ENCODE measurements around the gene TMCO1. TPM values are rescaled to one million over a fixed set of nuclear protein-coding genes. Genes with fewer than 3 reads are reported as not detected.
A peak's percentile ranks its signal among the peaks of the same experiment; 100 is the strongest.

TMCO1 gene
- total RNA-seq, 3 donors from 2014 or later (not counting 1 experiment from before 2014, with no cell fraction given), result 45.4 to 52.6 (median 47.6) TPM

GRCh38 chr1:165698761-165699052, 70.0 kb downstream of the TMCO1 start:
- no peaks in the 10 kb centered on the region for H3K9me3 ChIP-seq (ENCODE audit: control insufficient read depth, insufficient read depth, low read length)
- ATAC-seq, result no peak

DNA sequence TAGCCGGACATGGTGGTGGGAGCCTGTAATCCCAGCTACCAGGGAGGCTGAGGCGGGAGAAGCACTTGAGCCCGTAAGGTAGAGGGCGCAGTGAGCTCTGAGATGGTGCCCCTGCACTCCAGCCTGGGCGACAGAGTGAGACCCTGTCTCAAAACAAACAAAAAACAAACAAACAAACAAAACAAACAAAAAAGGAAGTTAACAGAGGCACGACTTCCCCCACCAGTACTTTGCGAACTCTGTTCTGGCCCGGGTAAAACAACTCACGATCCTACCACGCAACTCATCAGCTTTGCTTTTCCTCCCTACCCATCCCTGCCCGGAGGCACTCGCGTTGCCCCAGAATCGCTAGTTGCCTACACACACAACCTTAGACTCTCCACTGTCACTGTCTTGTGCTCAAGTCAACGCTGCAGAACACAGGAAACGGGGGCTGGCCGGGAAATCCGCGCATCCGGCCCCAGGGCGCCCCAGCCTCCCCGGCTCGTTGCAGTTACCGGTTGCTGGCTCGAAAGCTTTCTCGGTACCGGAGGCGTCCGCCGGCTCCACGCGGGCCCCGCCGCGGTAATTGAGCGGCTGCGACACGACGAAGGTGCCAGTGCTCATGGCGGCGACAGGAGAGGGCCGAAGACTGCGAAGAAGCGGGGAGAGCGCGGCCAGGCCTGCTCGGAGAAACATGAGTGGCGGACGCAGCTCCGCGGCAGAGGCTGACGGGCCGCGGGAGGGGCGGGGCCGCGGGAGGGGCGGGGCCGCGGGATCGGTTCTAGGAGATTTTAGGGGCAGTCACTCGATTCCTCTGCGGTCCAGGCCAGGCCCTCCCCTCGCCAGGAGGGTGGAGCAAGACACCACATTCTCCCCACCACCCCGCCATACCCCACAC, 70.5 kb downstream of the TMCO1 start, which contains the start of gene ALDH9A1:
Gene ALDH9A1, minus strand, starts transcription at position 682 of the 880 bp plus-strand sequence. Its CDS starts 4 bp downstream, at position 678.
- Histone ChIP-seq H3K36me3 (ENCODE audit: control insufficient read depth, insufficient read depth, low read length) (no peaks in the 10 kb centered on the region), H3K27ac (ENCODE audit: low read length) (peak within 1 kb of the TSS; percentile 84), H3K27me3 (ENCODE audit: control insufficient read depth, insufficient read depth, low read length) (no peaks in the 10 kb centered on the region), H3K4me1 (ENCODE audit: control insufficient read depth, insufficient read depth, low read length) (peaks cover 10% of the 10 kb centered on the region), H3K4me3 (ENCODE audit: low read length) (peak within 1 kb of the TSS; percentile 70), H3K9me3 (ENCODE audit: control insufficient read depth, insufficient read depth, low read length) (no peaks in the 10 kb centered on the region)
- Mint-ChIP-seq H3K4me1 (peaks cover 21 to 25% of the 10 kb centered on the region in 2 donors), H3K4me3 (peak within 1 kb of the TSS; percentile 93), H3K27ac (peak within 1 kb of the TSS; percentile 97 to 100), H3K27me3 (ENCODE audit: low read depth in 2 of 2) (no peaks in the 10 kb centered on the region), H3K36me3 (no peaks in the 10 kb centered on the region), H3K9me3 (no peaks in the 10 kb centered on the region)
- WGBS (ENCODE audit: insufficient coverage), result under 1% methylated on average over 65 of the region's 65 CpGs
- TF ChIP-seq CTCF (IDR thresholded peaks at IDR 0.05), result no peak
- DNase-seq (peak; percentile 81 to 87), ATAC-seq (peak; percentile 88 to 95 (median 90))
- intact Hi-C loops (cut with micrococcal nuclease), result loop anchor here (1.0 to 5.0 kb wide), 4 partner anchors 67 to 214 kb away; partner anchors contain the start of genes MGST3 and TMCO1

More at GRCh38 chr1:165698761-165699052, 70.0 kb downstream of the TMCO1 start:
- Histone ChIP-seq H3K4me1 (ENCODE audit: control insufficient read depth, insufficient read depth, low read length) (peaks cover 10% of the 10 kb centered on the region), H3K27me3 (ENCODE audit: control insufficient read depth, insufficient read depth, low read length) (no peaks in the 10 kb centered on the region), H3K4me3 (ENCODE audit: low read length) (peak overlapping the region; percentile 70), H3K36me3 (ENCODE audit: control insufficient read depth, insufficient read depth, low read length) (no peaks in the 10 kb centered on the region), H3K27ac (ENCODE audit: low read length) (peak overlapping the region; percentile 84)
- H3K27me3 Mint-ChIP-seq (ENCODE audit: low read depth in 2 of 2), result no peaks in the 10 kb centered on the region
- 1% methylated on average over 7 of the region's 7 CpGs for WGBS (ENCODE audit: insufficient coverage)
- no peak for DNase-seq
- peak overlapping the region; percentile 97 to 100 for H3K27ac Mint-ChIP-seq
- intact Hi-C loops (cut with micrococcal nuclease), result loop anchor here (1.0 to 5.0 kb wide), 4 partner anchors 67 to 214 kb away; partner anchors contain the start of genes MGST3 and TMCO1
- H3K4me3 Mint-ChIP-seq, result peak overlapping the region; percentile 93
- no peaks in the 10 kb centered on the region for H3K9me3 Mint-ChIP-seq
- TF ChIP-seq CTCF (IDR thresholded peaks at IDR 0.05), result no peak
- H3K4me1 Mint-ChIP-seq, result peaks cover 21 to 25% of the 10 kb centered on the region in 2 donors
- no peaks in the 10 kb centered on the region for H3K36me3 Mint-ChIP-seq

DNA sequence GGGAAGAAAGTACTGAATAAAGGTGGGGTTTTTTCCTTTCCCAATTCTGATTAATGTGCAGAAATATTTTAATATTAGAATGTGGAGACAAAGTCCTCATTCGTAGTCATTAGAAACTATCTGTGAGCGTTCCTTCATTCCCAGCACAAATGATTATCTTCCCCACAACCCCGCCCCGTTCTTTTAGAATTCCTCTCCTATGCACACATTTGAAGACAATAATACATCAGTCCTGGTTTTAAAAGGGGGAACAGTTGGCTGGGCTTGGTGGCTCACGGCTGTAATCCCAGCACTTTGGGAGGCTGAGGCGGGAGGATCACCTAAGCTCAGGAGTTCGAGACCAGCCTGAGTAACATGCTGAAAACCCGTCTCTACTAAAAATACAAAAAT, 71.2 kb downstream of the TMCO1 start:
- DNase-seq, result no peak

More for the DNA sequence above, 71.2 kb downstream of the TMCO1 start:
- H3K27ac ChIP-seq (ENCODE audit: low read length), result peak overlapping the region; percentile 84
- 48% methylated on average over 6 of the region's 8 CpGs for WGBS (ENCODE audit: insufficient coverage)
- H3K27me3 ChIP-seq (ENCODE audit: control insufficient read depth, insufficient read depth, low read length), result no peaks in the 10 kb centered on the region
- intact Hi-C loops (cut with micrococcal nuclease), result loop anchor here (5.0 kb wide), 1 partner anchor 215 kb away; no protein-coding TSS in a partner anchor
- Mint-ChIP-seq H3K4me3 (peak overlapping the region; percentile 93), H3K9me3 (no peaks in the 10 kb centered on the region), H3K27me3 (ENCODE audit: low read depth in 2 of 2) (no peaks in the 10 kb centered on the region), H3K4me1 (peaks cover 21 to 25% of the 10 kb centered on the region in 2 donors), H3K27ac (peak overlapping the region; percentile 97 to 100), H3K36me3 (no peaks in the 10 kb centered on the region)
- no peaks in the 10 kb centered on the region for H3K9me3 ChIP-seq (ENCODE audit: control insufficient read depth, insufficient read depth, low read length)
- no peak for TF ChIP-seq CTCF (IDR thresholded peaks at IDR 0.05)
- no peaks in the 10 kb centered on the region for H3K36me3 ChIP-seq (ENCODE audit: control insufficient read depth, insufficient read depth, low read length)
- H3K4me1 ChIP-seq (ENCODE audit: control insufficient read depth, insufficient read depth, low read length), result peaks cover 10% of the 10 kb centered on the region
- no peak for ATAC-seq
- peak overlapping the region; percentile 70 for H3K4me3 ChIP-seq (ENCODE audit: low read length)
